PFSK-1 (cell line): ENCODE data around the gene SFT2D2.

Experiments
- FOXP2 ChIP-seq: optimal IDR thresholded peaks from 2 replicates; pipeline ENCODE3; 2011; ENCODE audit warnings: borderline replicate concordance, control low read depth, inconsistent platforms; ENCODE audit not compliant: insufficient read depth; ENCODE audit errors: extremely low read length, extremely low read depth
- POLR2AphosphoS5 ChIP-seq: IDR thresholded peaks from 2 replicates; pipeline ENCODE4 v1.6.1; 2012; ENCODE audit warnings: low read depth, mild to moderate bottlenecking, control low read depth, low read length, moderate library complexity
- REST ChIP-seq, 2 experiments: IDR thresholded peaks; 2 replicates each; pipeline versions ENCODE4 v1.6.1 to v1.8.0; 2011 to 2012; ENCODE audit warnings: low read depth in 2 of 2, low read length in 2 of 2, control low read depth in 1 of 2, inconsistent platforms in 1 of 2, mild to moderate bottlenecking in 1 of 2, moderate library complexity in 1 of 2; ENCODE audit not compliant: insufficient read depth in 1 of 2
- SIN3A ChIP-seq: IDR thresholded peaks from 2 replicates; pipeline ENCODE4 v1.6.1; 2012; ENCODE audit warnings: mild to moderate bottlenecking, low read length, moderate library complexity, borderline replicate concordance; ENCODE audit not compliant: insufficient read depth
- TAF1 ChIP-seq: IDR thresholded peaks from 2 replicates; pipeline ENCODE4 v1.6.1; 2012; ENCODE audit warnings: low read length, control low read depth, borderline replicate concordance; ENCODE audit not compliant: insufficient read depth

Gene SFT2D2

GRCh38 chr1:168180148-168180524 lies 45.7 kb upstream of the SFT2D2 start:
- TF ChIP-seq TAF1 (no peak), POLR2AphosphoS5 (no peak), FOXP2 (no peak), REST (IDR thresholded peaks at IDR 0.05; ENCODE audit: insufficient read depth in 1 of 2, low read depth in 2 of 2, low read length in 2 of 2) (no peak), SIN3A (no peak)

- TF ChIP-seq FOXP2: no peak
- TF ChIP-seq REST (IDR thresholded peaks at IDR 0.05; ENCODE audit: insufficient read depth in 1 of 2, low read depth in 2 of 2, low read length in 2 of 2): no peak
- TF ChIP-seq TAF1: no peak
- no peak for TF ChIP-seq SIN3A
- no peak for TF ChIP-seq POLR2AphosphoS5
Measured at GRCh38 chr1:168187177-168187576, 38.6 kb upstream of the SFT2D2 start.

- TF ChIP-seq REST (IDR thresholded peaks at IDR 0.05; ENCODE audit: insufficient read depth in 1 of 2, low read depth in 2 of 2, low read length in 2 of 2): no peak
- no peak for TF ChIP-seq POLR2AphosphoS5
- no peak for TF ChIP-seq SIN3A
- TF ChIP-seq TAF1: no peak
- no peak for TF ChIP-seq FOXP2
Measured at GRCh38 chr1:168190403-168190802, 35.4 kb upstream of the SFT2D2 start.

- no peak for TF ChIP-seq REST (IDR thresholded peaks at IDR 0.05; ENCODE audit: insufficient read depth in 1 of 2, low read depth in 2 of 2, low read length in 2 of 2)
- TF ChIP-seq SIN3A: no peak
- TF ChIP-seq FOXP2: no peak
- no peak for TF ChIP-seq POLR2AphosphoS5
- no peak for TF ChIP-seq TAF1
Measured at GRCh38 chr1:168195199-168196135, 30.3 kb upstream of the SFT2D2 start.
